HepG2 (cell line): Measurements from ENCODE around the gene TLE1. TPM values are rescaled to one million over a fixed set of nuclear protein-coding genes. Genes with fewer than 3 reads are reported as not detected.
A peak's percentile ranks its signal among the peaks of the same experiment; 100 is the strongest.

Source experiments
- ARNT ChIP-seq: fragments of 450-650 bp; IDR thresholded peaks from 2 replicates; pipeline ENCODE4 v1.6.1; 2017
- DNMT3B ChIP-seq: conservative IDR thresholded peaks from 2 replicates; pipeline ENCODE4 v1.6.1; 2016; ENCODE audit warnings: missing biosample characterization, control low read depth
- DZIP1 ChIP-seq: sonication (generic); formaldehyde crosslinking; IDR thresholded peaks from 2 replicates; pipeline ENCODE4 v1.5.0; 2020; ENCODE audit warnings: mild to moderate bottlenecking, missing genetic modification reagents
- GABPA ChIP-seq, 2 experiments: IDR thresholded peaks; 2 replicates each; pipeline ENCODE4 v1.6.1; 2011 to 2016; ENCODE audit warnings: low read depth in 2 of 2, low read length in 1 of 2, missing biosample characterization in 1 of 2, missing genetic modification characterization in 1 of 2
- HOXD1 ChIP-seq: sonication (generic); formaldehyde crosslinking; IDR thresholded peaks from 2 replicates; pipeline ENCODE4 v1.5.0; 2020; ENCODE audit warnings: missing genetic modification reagents
- JUNB ChIP-seq: sonication (generic); formaldehyde crosslinking; IDR thresholded peaks from 2 replicates; pipeline ENCODE4 v1.8.0; 2022; ENCODE audit warnings: missing genetic modification reagents, mild to moderate bottlenecking, borderline replicate concordance
- KAT2B ChIP-seq: fragments of 150-350 bp; IDR thresholded peaks from 2 replicates; pipeline ENCODE4 v1.6.1; 2014; ENCODE audit warnings: low read depth, low read length, borderline replicate concordance
- KDM6A ChIP-seq: IDR thresholded peaks from 2 replicates; pipeline ENCODE4 v1.6.1; 2016; ENCODE audit warnings: low read depth
- NCOA2 ChIP-seq: sonication (generic); formaldehyde crosslinking; IDR thresholded peaks from 2 replicates; pipeline ENCODE4 v1.8.0; 2022; ENCODE audit warnings: inconsistent platforms
- NFIC ChIP-seq: IDR thresholded peaks from 2 replicates; pipeline ENCODE4 v1.6.1; 2012; ENCODE audit warnings: mild to moderate bottlenecking, low read length, inconsistent platforms
- PAF1 ChIP-seq: IDR thresholded peaks from 2 replicates; pipeline ENCODE4 v1.6.1; 2016; ENCODE audit warnings: missing genetic modification reagents, missing compliant biosample characterization
- PHF20 ChIP-seq: sonication (generic); formaldehyde crosslinking; IDR thresholded peaks from 2 replicates; pipeline ENCODE4 v1.5.0; 2020; ENCODE audit warnings: mild to moderate bottlenecking, missing genetic modification reagents
- PHF8 ChIP-seq: sonication (generic); formaldehyde crosslinking; IDR thresholded peaks from 2 replicates; pipeline ENCODE4 v1.5.0; 2020; ENCODE audit warnings: missing genetic modification reagents
- RBM22 ChIP-seq: fragments of 200-400 bp; formaldehyde crosslinking; optimal IDR thresholded peaks from 2 replicates; pipeline ENCODE3; 2017; ENCODE audit warnings: mild to moderate bottlenecking, low read length, moderate library complexity
- REXO4 ChIP-seq: sonication (generic); formaldehyde crosslinking; IDR thresholded peaks from 2 replicates; pipeline ENCODE4 v1.8.0; 2022; ENCODE audit warnings: missing genetic modification reagents, mild to moderate bottlenecking, borderline replicate concordance
- SP2 ChIP-seq: sonication (generic); formaldehyde crosslinking; IDR thresholded peaks from 2 replicates; pipeline ENCODE4 v1.5.1; 2020; ENCODE audit warnings: mild to moderate bottlenecking, missing genetic modification reagents
- SRSF9 ChIP-seq: fragments of 200-400 bp; formaldehyde crosslinking; IDR thresholded peaks from 2 replicates; pipeline ENCODE4 v1.6.1; 2018; ENCODE audit warnings: borderline replicate concordance, mild to moderate bottlenecking, low read depth, low read length; ENCODE audit not compliant: insufficient read depth, poor library complexity, severe bottlenecking
- TAF15 ChIP-seq: fragments of 200-400 bp; formaldehyde crosslinking; IDR thresholded peaks from one replicate; pipeline ENCODE4 v1.6.1; 2018; ENCODE audit warnings: mild to moderate bottlenecking, low read depth, low read length; ENCODE audit not compliant: poor library complexity, severe bottlenecking
- TCF7L2 ChIP-seq: IDR thresholded peaks from 2 replicates; pipeline ENCODE4 v1.6.1; 2011; ENCODE audit warnings: mild to moderate bottlenecking, low read depth, low read length, moderate library complexity
- ZFP36L2 ChIP-seq: sonication (generic); formaldehyde crosslinking; IDR thresholded peaks from 2 replicates; pipeline ENCODE4 v1.4.0; 2020; ENCODE audit warnings: missing genetic modification reagents
- ZNF12 ChIP-seq: sonication (generic); formaldehyde crosslinking; IDR thresholded peaks from 2 replicates; pipeline ENCODE4 v1.5.0; 2020; ENCODE audit warnings: missing genetic modification reagents
- ZNF260 ChIP-seq: sonication (generic); formaldehyde crosslinking; IDR thresholded peaks from 2 replicates; pipeline ENCODE4 v1.4.0; 2020; ENCODE audit warnings: missing genetic modification reagents, low read depth, mild to moderate bottlenecking, borderline replicate concordance
- ZNF333 ChIP-seq: sonication (generic); formaldehyde crosslinking; IDR thresholded peaks from 2 replicates; pipeline ENCODE4 v1.4.0; 2020; ENCODE audit warnings: mild to moderate bottlenecking, missing genetic modification reagents, borderline replicate concordance
- ZNF431 ChIP-seq: sonication (generic); formaldehyde crosslinking; IDR thresholded peaks from 2 replicates; pipeline ENCODE4 v1.9.0; 2022; ENCODE audit warnings: missing genetic modification reagents, low read depth, mild to moderate bottlenecking, borderline replicate concordance
- ZNF460 ChIP-seq: sonication (generic); formaldehyde crosslinking; IDR thresholded peaks from 2 replicates; pipeline ENCODE4 v1.5.1; 2020; ENCODE audit warnings: missing genetic modification reagents, mild to moderate bottlenecking, borderline replicate concordance
- ZNF513 ChIP-seq: sonication (generic); formaldehyde crosslinking; conservative IDR thresholded peaks from 2 replicates; pipeline ENCODE4 v1.5.0; 2020; ENCODE audit warnings: missing genetic modification reagents
- ZNF562 ChIP-seq: sonication (generic); formaldehyde crosslinking; IDR thresholded peaks from 2 replicates; pipeline ENCODE4 v1.8.0; 2022; ENCODE audit warnings: missing genetic modification reagents, borderline replicate concordance
- ZNF878 ChIP-seq: sonication (generic); formaldehyde crosslinking; IDR thresholded peaks from 2 replicates; pipeline ENCODE4 v1.8.1; 2023; ENCODE audit warnings: mild to moderate bottlenecking, missing genetic modification reagents, moderate library complexity
- polyA plus RNA-seq, 8 experiments: library from polyadenylated mRNA; depleted of rRNA in 3 of 8; stranded (reverse) in 7 of 8; unstranded in 1 of 8; fragments of >200 nt; fragmentation: Illumina TruSeq in 4 of 8; extraction: Trizol in 4 of 8; gene quantifications; 2 replicates each; pipeline versions ENCODE4 v1.2.1 to v1.2.3, GENCODE V29; 2011 to 2016; ENCODE audit warnings: low read depth in 4 of 8, missing spikeins in 1 of 8, mixed read lengths in 1 of 8; ENCODE audit not compliant: insufficient read depth in 1 of 8
- total RNA-seq, 5 experiments: library from RNA; depleted of rRNA; stranded (reverse); fragments of >200 nt; fragmentation: Illumina TruSeq; extraction: Trizol; gene quantifications; 2 replicates each; pipeline ENCODE4 v1.2.3, GENCODE V29; 2016; ENCODE audit warnings: low read depth in 1 of 5

The TLE1 gene
- total and polyA plus RNA-seq, 2 of the 13 experiments (the other 11 are each of a cell fraction or from before 2014, with no cell fraction given): 35.9 to 109 TPM

DNA sequence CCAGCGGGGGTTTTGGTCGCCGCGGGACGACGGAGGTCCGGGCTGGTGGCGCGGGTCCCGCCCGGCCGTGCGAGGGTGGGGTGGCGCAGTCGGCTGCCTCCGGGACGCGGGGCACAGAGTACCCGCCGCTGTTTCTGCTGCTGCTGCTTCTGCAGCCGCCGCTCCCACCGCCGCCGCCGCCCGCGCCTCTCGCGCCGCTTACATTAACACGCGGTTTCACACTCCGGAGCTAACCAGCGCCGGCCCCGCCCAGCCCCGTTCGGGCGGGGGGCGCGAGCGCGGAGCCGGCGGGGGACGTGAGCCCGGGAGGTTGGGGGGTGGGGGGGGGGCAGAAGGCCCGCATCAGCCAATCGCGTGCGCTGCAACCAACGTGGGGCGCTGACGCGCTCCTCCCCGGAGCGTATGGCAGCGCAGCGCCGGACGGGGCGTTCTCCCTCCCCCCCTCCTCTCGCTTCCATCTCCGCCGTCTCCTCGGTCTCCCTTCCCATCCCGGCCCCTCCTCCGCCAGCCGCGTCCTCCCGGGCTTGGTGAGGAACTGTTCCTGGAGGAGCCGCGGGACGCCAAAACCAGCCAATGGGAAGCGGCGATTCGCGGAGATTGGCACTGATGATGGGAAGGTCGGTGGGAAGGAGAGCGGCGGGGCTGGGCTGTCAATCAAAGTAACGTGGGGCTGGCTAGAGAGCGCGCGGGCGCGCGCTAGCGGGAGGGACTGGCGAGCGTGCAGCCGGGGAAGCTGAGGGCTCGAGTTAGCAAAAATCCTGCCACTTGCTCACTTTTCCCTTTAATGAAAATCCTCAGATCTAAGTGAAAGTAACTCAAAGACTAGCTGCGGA, at the start of gene TLE1 (continued):
- TF ChIP-seq SP2 (CRISPR knock-in tag) (peak; percentile 82), PAF1 (CRISPR knock-in tag) (no peak), PHF8 (CRISPR knock-in tag) (peak; percentile 27; the same call in 1 of the 2 replicates), SRSF9 (no peak), ZNF878 (no peak), DZIP1 (CRISPR knock-in tag) (no peak), GABPA (IDR thresholded peaks at IDR 0.05; ENCODE audit: low read depth, low read length) (no peak), GABPA (CRISPR knock-in tag; IDR thresholded peaks at IDR 0.05; ENCODE audit: low read depth) (no peak; the same call in 1 of the 2 replicates), NCOA2 (CRISPR knock-in tag) (peak; percentile 57; the same call in 1 of the 2 replicates), ZNF513 (0 out of 2 replicates have a peak, but pooled peaks have one; percentile 31), KAT2B (no peak), KDM6A (no peak), ZNF562 (CRISPR knock-in tag) (no peak), JUNB (no peak), HOXD1 (peak; percentile 77; the same call in 1 of the 2 replicates), RBM22 (no peak), REXO4 (no peak), ARNT (no peak), ZNF431 (CRISPR knock-in tag) (0 out of 2 replicates have a peak, but pooled peaks have one; percentile 30), NFIC (no peak), TAF15 (no peak), DNMT3B (no peak), PHF20 (CRISPR knock-in tag) (no peak), TCF7L2 (no peak), ZFP36L2 (no peak), ZNF260 (no peak), ZNF12 (peak; percentile 45; the same call in 1 of the 2 replicates), ZNF333 (CRISPR knock-in tag) (no peak; the same call in 1 of the 2 replicates), ZNF460 (no peak)
